Measurements from ENCODE around the gene NEDD9. TPM values are rescaled to one million over a fixed set of nuclear protein-coding genes. Genes with fewer than 3 reads are reported as not detected.

Gene NEDD9
- total and polyA plus RNA-seq, 10 of the 15 experiments (the other 5 are each of a cell fraction or from before 2014, with no cell fraction given): 4.9 to 92.6 (median 14.6) TPM

GRCh38 chr6:11188161-11188915 lies 44.1 kb downstream of the NEDD9 start:
- Histone ChIP-seq H3K9me3 (replicated peaks; ENCODE audit: control insufficient read depth, insufficient read depth, low read length) (no peaks in the 10 kb centered on the region), H4K20me1 (ENCODE audit: control insufficient read depth, insufficient read depth) (no peaks in the 10 kb centered on the region), H3K36me3 (ENCODE audit: control insufficient read depth in 2 of 2, insufficient read depth in 2 of 2, low read length in 1 of 2) (peaks cover 11 to 49% of the 10 kb centered on the region in 2 experiments), H3K9ac (ENCODE audit: control insufficient read depth, insufficient read depth, low read length) (no peak overlapping the region), H3K27ac (ENCODE audit: control insufficient read depth, insufficient read depth) (no peak overlapping the region), H2AFZ (ENCODE audit: control insufficient read depth, low read depth, low read length) (no peak overlapping the region), H3K79me2 (ENCODE audit: control insufficient read depth, insufficient read depth, low read length) (no peaks in the 10 kb centered on the region; the same call in 1 of the 2 replicates), H3K27me3 (replicated peaks in 1 of 2; ENCODE audit: control insufficient read depth in 2 of 2, insufficient read depth in 2 of 2, low read length in 1 of 2) (no peaks in the 10 kb centered on the region), H3K4me2 (ENCODE audit: control insufficient read depth, insufficient read depth) (no peak overlapping the region), H3K4me3 (no peak overlapping the region), H3K4me1 (ENCODE audit: control insufficient read depth, insufficient read depth, low read length) (no peaks in the 10 kb centered on the region)
- in situ Hi-C loops (cut with MboI): no loop called here
- ChIA-PET POLR2A (no interaction called here), CTCF (interaction anchor here (0.5 to 2.9 kb wide), 4 partner anchors 17 to 307 kb away, joined by 3 to 13 read pairs (median 4); no protein-coding TSS in a partner anchor), RAD21 (ENCODE audit: unreplicated experiment) (no interaction called here), SMC1A (ENCODE audit: uncharacterized antibody, unreplicated experiment) (interaction anchor here (0.7 to 1.1 kb wide), 5 partner anchors 12 to 244 kb away, joined by 3 to 4 read pairs (median 3); no protein-coding TSS in a partner anchor)
- intact Hi-C loops (cut with micrococcal nuclease; ENCODE audit: unreplicated experiment): no loop called here
- WGBS (ENCODE audit: insufficient coverage, insufficient replicate concordance, low lambda C conversion rate, missing lambda C conversion rate): 97% methylated on average over 5 of the region's 5 CpGs
- no TSS peak for BruUV-seq (replicated peaks)
- no peak for FAIRE-seq
- no peak for DNase-seq (ENCODE audit: low read depth, low spot score)
- no peak for ATAC-seq
- no peak for TF ChIP-seq RAD21 (IDR thresholded peaks at IDR 0.05; ENCODE audit: insufficient read depth, low read depth, low read length)
- no peak for TF ChIP-seq JUNB (IDR thresholded peaks at IDR 0.05)
- no peak for TF ChIP-seq ZNF687 (IDR thresholded peaks at IDR 0.05)
- TF ChIP-seq RBBP5 (conservative IDR thresholded peaks at IDR 0.05): no peak
- no peak for TF ChIP-seq RCOR1 (conservative IDR thresholded peaks at IDR 0.05; ENCODE audit: low read depth, low read length)
- no peak for TF ChIP-seq PRDM15 (CRISPR knock-in tag; IDR thresholded peaks at IDR 0.05)
- no peak for TF ChIP-seq BMI1 (IDR thresholded peaks at IDR 0.05; ENCODE audit: borderline replicate concordance)
- no peak for TF ChIP-seq EGR1 (IDR thresholded peaks at IDR 0.05; ENCODE audit: borderline replicate concordance in 1 of 2, low read depth in 2 of 2, low read length in 2 of 2)
- TF ChIP-seq CEBPZ (IDR thresholded peaks at IDR 0.05; ENCODE audit: low read depth, low read length): no peak
- TF ChIP-seq BHLHE40 (IDR thresholded peaks at IDR 0.05; ENCODE audit: borderline replicate concordance in 1 of 2, low read depth in 2 of 2, low read length in 1 of 2): no peak
- no peak for TF ChIP-seq IRF4 (IDR thresholded peaks at IDR 0.05; ENCODE audit: low read depth, low read length)
- no peak for TF ChIP-seq SRF (IDR thresholded peaks at IDR 0.05; ENCODE audit: low read depth in 2 of 2, low read length in 2 of 2)

Data from GM12878 (cell line).